Peyer's patch (tissue), 4 donors: ENCODE results near the gene SIGLEC5.

Source experiments
- POLR2A ChIP-seq, 2 donors: fragments of 450-650 bp; IDR thresholded peaks; one replicate each; pipeline ENCODE4 v1.5.1; 2017; ENCODE audit warnings: antibody characterized with exemption in 2 of 2, mild to moderate bottlenecking in 2 of 2, moderate library complexity in 2 of 2
- TF ChIP-seq, protein P1 (sequence below), 6 experiments: fragments of 450-650 bp in 4 of 6; fragments of 200-600 bp in 2 of 6; sonication (generic) in 1 of 6; IDR thresholded peaks; one replicate each; pipeline ENCODE4 v1.5.1; 2017 to 2019; ENCODE audit warnings: antibody characterized with exemption in 6 of 6, mild to moderate bottlenecking in 3 of 6, moderate library complexity in 1 of 6

- TF ChIP-seq, protein P1, sequence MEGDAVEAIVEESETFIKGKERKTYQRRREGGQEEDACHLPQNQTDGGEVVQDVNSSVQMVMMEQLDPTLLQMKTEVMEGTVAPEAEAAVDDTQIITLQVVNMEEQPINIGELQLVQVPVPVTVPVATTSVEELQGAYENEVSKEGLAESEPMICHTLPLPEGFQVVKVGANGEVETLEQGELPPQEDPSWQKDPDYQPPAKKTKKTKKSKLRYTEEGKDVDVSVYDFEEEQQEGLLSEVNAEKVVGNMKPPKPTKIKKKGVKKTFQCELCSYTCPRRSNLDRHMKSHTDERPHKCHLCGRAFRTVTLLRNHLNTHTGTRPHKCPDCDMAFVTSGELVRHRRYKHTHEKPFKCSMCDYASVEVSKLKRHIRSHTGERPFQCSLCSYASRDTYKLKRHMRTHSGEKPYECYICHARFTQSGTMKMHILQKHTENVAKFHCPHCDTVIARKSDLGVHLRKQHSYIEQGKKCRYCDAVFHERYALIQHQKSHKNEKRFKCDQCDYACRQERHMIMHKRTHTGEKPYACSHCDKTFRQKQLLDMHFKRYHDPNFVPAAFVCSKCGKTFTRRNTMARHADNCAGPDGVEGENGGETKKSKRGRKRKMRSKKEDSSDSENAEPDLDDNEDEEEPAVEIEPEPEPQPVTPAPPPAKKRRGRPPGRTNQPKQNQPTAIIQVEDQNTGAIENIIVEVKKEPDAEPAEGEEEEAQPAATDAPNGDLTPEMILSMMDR (IDR thresholded peaks at IDR 0.05), result no peak
- TF ChIP-seq POLR2A (IDR thresholded peaks at IDR 0.05), result no peak
These were observed 33.9 kb upstream of the SIGLEC5 start for GRCh38 chr19:51664131-51664530.
